K562 (cell line): Measurements from ENCODE around the gene AKT2. TPM values are rescaled to one million over a fixed set of nuclear protein-coding genes. Genes with fewer than 3 reads are reported as not detected.
A peak's percentile ranks its signal among the peaks of the same experiment; 100 is the strongest.

Experiments used
- CBFB ChIP-seq: sonication (generic); formaldehyde crosslinking; IDR thresholded peaks from 2 replicates; pipeline ENCODE4 v1.4.0; 2020; ENCODE audit warnings: mild to moderate bottlenecking, missing genetic modification reagents
- CTCFL ChIP-seq: IDR thresholded peaks from 2 replicates; pipeline ENCODE4 v1.6.1; 2011; ENCODE audit warnings: borderline replicate concordance, low read depth, mild to moderate bottlenecking, moderate library complexity, low read length; ENCODE audit not compliant: insufficient read depth, poor library complexity, severe bottlenecking
- HINFP ChIP-seq: fragments of 450-650 bp; conservative IDR thresholded peaks from 2 replicates; pipeline ENCODE4 v1.6.1; 2016; ENCODE audit warnings: missing genetic modification characterization, low read depth, mild to moderate bottlenecking, control low read depth, missing compliant biosample characterization
- MAFK ChIP-seq: IDR thresholded peaks from 2 replicates; pipeline ENCODE4 v1.6.1; 2011; ENCODE audit warnings: low read length, improper control_type of control experiment
- MTA1 ChIP-seq: fragments of 450-650 bp; IDR thresholded peaks from 2 replicates; pipeline ENCODE4 v1.6.1; 2017; ENCODE audit warnings: borderline replicate concordance
- PKNOX1 ChIP-seq: fragments of 450-650 bp; IDR thresholded peaks from 2 replicates; pipeline ENCODE4 v1.6.1; 2016
- RBM14 ChIP-seq: fragments of 200-400 bp; formaldehyde crosslinking; IDR thresholded peaks from 2 replicates; pipeline ENCODE4 v1.6.1; 2018; ENCODE audit warnings: low read depth, mild to moderate bottlenecking, low read length, moderate library complexity, borderline replicate concordance; ENCODE audit not compliant: insufficient read depth
- RBM15 ChIP-seq: fragments of 200-400 bp; formaldehyde crosslinking; IDR thresholded peaks from 2 replicates; pipeline ENCODE4 v1.6.1; 2018; ENCODE audit warnings: mild to moderate bottlenecking, low read length, moderate library complexity; ENCODE audit not compliant: insufficient read depth
- SMC3 ChIP-seq: conservative IDR thresholded peaks from 2 replicates; pipeline ENCODE4 v1.6.1; 2011; ENCODE audit warnings: low read depth, low read length, improper control_type of control experiment; ENCODE audit not compliant: insufficient read depth
- SRSF7 ChIP-seq: fragments of 200-400 bp; formaldehyde crosslinking; optimal IDR thresholded peaks from 2 replicates; pipeline ENCODE3; 2017; ENCODE audit warnings: mild to moderate bottlenecking, low read depth, low read length
- TSHZ1 ChIP-seq: fragments of 250-450 bp; sonication (Bioruptor Pico); IDR thresholded peaks from 2 replicates; pipeline ENCODE4 v1.4.0; 2020; ENCODE audit warnings: mild to moderate bottlenecking, moderate library complexity
- USF1 ChIP-seq: sonication (generic); formaldehyde crosslinking; IDR thresholded peaks from 2 replicates; pipeline ENCODE4 v1.9.0; 2022; ENCODE audit warnings: mild to moderate bottlenecking, missing genetic modification reagents
- ZBTB5 ChIP-seq: fragments of 450-650 bp; IDR thresholded peaks from 2 replicates; pipeline ENCODE4 v1.6.1; 2017; ENCODE audit warnings: antibody characterized with exemption
- ZNF584 ChIP-seq: fragments of 200-800 bp; sonication (Bioruptor generic); IDR thresholded peaks from 2 replicates; pipeline ENCODE4 v1.6.1; 2016; ENCODE audit warnings: low read depth, mild to moderate bottlenecking, missing genetic modification characterization, missing compliant biosample characterization
- polyA plus RNA-seq, 8 experiments: library from polyadenylated mRNA; depleted of rRNA in 4 of 8; stranded (reverse) in 5 of 8; unstranded in 3 of 8; fragments of >200 nt; fragmentation: Nextera tagmentation in 2 of 8; fragmentation: Illumina TruSeq in 1 of 8; extraction: Ambion mirVana in 2 of 8; extraction: Trizol in 1 of 8; gene quantifications; 2 replicates each; pipeline versions ENCODE4 v1.2.1 to v1.2.3, GENCODE V29; 2011 to 2014; ENCODE audit warnings: inconsistent platforms in 1 of 8, missing spikeins in 1 of 8
- total RNA-seq, 7 experiments: library from RNA; depleted of rRNA in 6 of 7; stranded (reverse); fragments of >200 nt in 6 of 7; fragmentation: Illumina TruSeq in 2 of 7; extraction: Trizol in 2 of 7; gene quantifications; 2 replicates each; pipeline versions ENCODE4 v1.2.1 to v1.2.3, GENCODE V29; 2011 to 2021; ENCODE audit warnings: low replicate concordance in 1 of 7

The AKT2 gene
- total and polyA plus RNA-seq, 9 of the 15 experiments (the other 6 are each of a cell fraction or from before 2014, with no cell fraction given) = 1.1 to 132 (median 67.7) TPM

GRCh38 chr19:40190891-40191835, 94.0 kb downstream of the AKT2 start, which contains the start of gene MAP3K10 (continued):
- TF ChIP-seq MAFK (no peak), USF1 (no peak), RBM15 (no peak), RBM14 (no peak), SRSF7 (no peak), SMC3 (no peak), ZNF584 (CRISPR knock-in tag) (no peak), CBFB (peak; percentile 84; the same call in 1 of the 2 replicates), MTA1 (peak; percentile 87), TSHZ1 (no peak), PKNOX1 (no peak), ZBTB5 (no peak), CTCFL (peak; percentile 1), HINFP (tag) (0 out of 2 replicates have a peak, but pooled peaks have one; percentile 9)
